ENCODE results near the gene ADAMTS13. TPM values are rescaled to one million over a fixed set of nuclear protein-coding genes. Genes with fewer than 3 reads are reported as not detected.

The ADAMTS13 gene
- total RNA-seq, 1 donor from 2014 or later, result 1.3 TPM

GRCh38 chr9:133478851-133479711, 56.9 kb downstream of the ADAMTS13 start, which contains the start of gene SLC2A6:
TSS of gene SLC2A6 (minus strand) at chr9:133479099. CDS start at chr9:133479059, 40 bp downstream.
- Mint-ChIP-seq H3K9me3 (no peaks in the 10 kb centered on the region), H3K36me3 (ENCODE audit: low read depth) (no peaks in the 10 kb centered on the region), H3K27ac (no peak within 1 kb of the TSS), H3K4me3 (peak within 1 kb of the TSS; percentile 77), H3K27me3 (peaks cover 12% of the 10 kb centered on the region), H3K4me1 (peaks cover 3% of the 10 kb centered on the region)
- intact Hi-C loops (cut with micrococcal nuclease), result loop anchor here (1.0 to 5.0 kb wide), 3 partner anchors 20 to 75 kb away; partner anchors contain the start of genes CACFD1 and REXO4
- DNase-seq, result peak; percentile 96

GRCh38 chr9:133483611-133484010, 61.4 kb downstream of the ADAMTS13 start:
- Mint-ChIP-seq H3K9me3 (no peaks in the 10 kb centered on the region), H3K27me3 (peaks cover 16% of the 10 kb centered on the region), H3K4me1 (peaks cover 3% of the 10 kb centered on the region), H3K4me3 (no peak overlapping the region), H3K27ac (no peak overlapping the region), H3K36me3 (ENCODE audit: low read depth) (no peaks in the 10 kb centered on the region)
- DNase-seq, result no peak
- intact Hi-C loops (cut with micrococcal nuclease), result no loop called here

- peaks cover 13% of the 10 kb centered on the region for H3K27me3 Mint-ChIP-seq
- no peaks in the 10 kb centered on the region for H3K4me1 Mint-ChIP-seq
- H3K9me3 Mint-ChIP-seq, result no peaks in the 10 kb centered on the region
- DNase-seq, result no peak
- H3K36me3 Mint-ChIP-seq (ENCODE audit: low read depth), result no peaks in the 10 kb centered on the region
- no peak overlapping the region for H3K4me3 Mint-ChIP-seq
- H3K27ac Mint-ChIP-seq, result no peak overlapping the region
- intact Hi-C loops (cut with micrococcal nuclease), result no loop called here
Observed at GRCh38 chr9:133484671-133485437, 62.7 kb downstream of the ADAMTS13 start.

DNA sequence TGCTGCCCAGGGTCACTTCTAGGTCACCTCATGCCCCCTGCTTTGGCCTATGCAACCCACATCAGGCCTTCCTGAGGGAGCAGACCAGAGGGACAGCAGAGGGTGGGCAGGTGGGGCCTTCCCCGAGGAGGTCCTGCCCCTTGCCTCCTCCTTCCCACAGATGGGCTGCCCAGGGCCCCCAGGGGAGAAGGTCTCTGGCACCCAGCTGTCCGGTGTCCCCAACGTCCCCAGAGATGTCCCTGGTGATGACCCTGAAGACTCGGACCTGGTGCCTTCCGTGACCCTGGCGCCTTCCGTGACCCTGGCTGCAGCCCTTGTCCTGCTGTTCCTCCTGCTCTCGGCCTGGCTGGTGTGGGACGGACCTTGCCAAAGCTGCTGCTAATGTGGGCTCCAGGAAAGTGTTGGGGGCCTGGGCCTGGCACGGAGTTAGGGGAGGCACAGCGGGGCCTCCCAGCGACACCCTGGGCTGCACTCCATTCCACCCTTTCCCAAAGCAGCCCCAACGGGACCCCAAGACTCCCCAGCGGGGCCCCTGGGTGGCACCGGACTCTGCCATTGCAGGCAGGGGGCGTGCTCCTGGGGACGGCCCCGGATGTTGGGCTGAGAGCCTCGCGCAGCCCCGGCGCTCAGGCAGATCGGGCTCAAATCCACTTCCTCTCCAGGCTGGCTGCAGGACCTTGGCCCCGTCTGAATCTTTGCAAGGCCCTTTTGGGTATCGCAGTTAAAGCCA, 63.5 kb downstream of the ADAMTS13 start:
- H3K4me3 Mint-ChIP-seq, result peak overlapping the region; percentile 23
- intact Hi-C loops (cut with micrococcal nuclease), result loop anchor here (1.0 kb wide), 3 partner anchors 78 to 463 kb away; no protein-coding TSS in a partner anchor
- no peaks in the 10 kb centered on the region for H3K36me3 Mint-ChIP-seq (ENCODE audit: low read depth)
- no peaks in the 10 kb centered on the region for H3K4me1 Mint-ChIP-seq
- H3K27me3 Mint-ChIP-seq, result peaks cover 13% of the 10 kb centered on the region
- no peak overlapping the region for H3K27ac Mint-ChIP-seq
- DNase-seq, result no peak
- no peaks in the 10 kb centered on the region for H3K9me3 Mint-ChIP-seq

DNA sequence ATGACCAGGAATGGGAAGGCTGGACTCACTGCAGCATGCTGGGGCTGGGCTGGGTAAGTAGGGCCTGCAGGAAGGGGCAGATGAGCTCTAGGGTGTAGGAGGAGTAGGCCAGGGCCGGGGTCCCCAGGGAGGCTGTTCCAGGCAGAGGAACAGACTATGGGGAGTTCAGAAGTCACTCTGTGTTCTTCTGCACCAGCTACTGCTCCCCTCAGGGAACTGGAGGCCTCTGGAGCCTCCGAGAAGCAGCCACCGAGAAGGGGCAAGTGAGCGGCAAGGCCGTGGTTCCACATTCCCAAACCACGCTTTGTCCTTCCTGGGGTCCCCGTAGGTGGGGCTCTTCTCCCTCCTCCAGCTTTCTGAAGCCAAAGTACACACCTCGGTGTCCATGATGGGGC, 65.2 kb downstream of the ADAMTS13 start:
- H3K27ac Mint-ChIP-seq, result no peak overlapping the region
- no peak for DNase-seq
- H3K36me3 Mint-ChIP-seq (ENCODE audit: low read depth), result no peaks in the 10 kb centered on the region
- H3K4me1 Mint-ChIP-seq, result no peaks in the 10 kb centered on the region
- H3K27me3 Mint-ChIP-seq, result peaks cover 8% of the 10 kb centered on the region
- intact Hi-C loops (cut with micrococcal nuclease), result no loop called here
- no peaks in the 10 kb centered on the region for H3K9me3 Mint-ChIP-seq
- H3K4me3 Mint-ChIP-seq, result no peak overlapping the region

DNA sequence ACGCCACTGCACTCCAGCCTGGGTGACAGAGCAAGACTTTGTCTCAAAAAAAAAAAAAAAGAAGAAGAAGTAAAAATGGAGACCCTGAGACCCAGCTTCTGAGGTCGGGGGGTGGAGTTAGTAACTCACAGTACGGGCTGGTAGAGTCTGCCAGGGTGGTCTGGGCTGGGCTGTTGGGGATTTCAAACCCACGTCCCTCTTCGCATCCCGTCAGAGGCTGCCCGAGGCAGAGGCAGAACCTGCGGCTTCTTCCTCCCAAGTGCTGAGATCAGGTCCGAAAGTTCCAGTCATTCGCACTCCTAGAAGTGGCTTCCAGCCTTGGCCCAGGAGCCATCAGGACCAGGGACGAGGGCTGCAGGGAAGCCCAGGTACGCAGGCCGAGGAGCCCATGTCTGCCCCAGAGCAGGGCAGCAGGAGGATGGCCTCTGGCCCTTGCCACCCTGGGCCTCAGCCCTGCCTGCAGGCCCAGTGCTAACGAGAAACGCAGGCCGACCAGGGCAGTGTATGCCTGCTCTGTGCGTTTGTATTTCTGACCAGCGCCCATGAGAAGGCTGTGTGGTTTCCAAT, 66.6 kb downstream of the ADAMTS13 start:
- H3K27ac Mint-ChIP-seq, result no peak overlapping the region
- no peak overlapping the region for H3K4me3 Mint-ChIP-seq
- no peak for DNase-seq
- no peaks in the 10 kb centered on the region for H3K4me1 Mint-ChIP-seq
- intact Hi-C loops (cut with micrococcal nuclease), result no loop called here
- H3K27me3 Mint-ChIP-seq, result peaks cover 5% of the 10 kb centered on the region
- H3K36me3 Mint-ChIP-seq (ENCODE audit: low read depth), result no peaks in the 10 kb centered on the region
- no peaks in the 10 kb centered on the region for H3K9me3 Mint-ChIP-seq

- H3K36me3 Mint-ChIP-seq (ENCODE audit: low read depth), result no peaks in the 10 kb centered on the region
- H3K4me1 Mint-ChIP-seq, result no peaks in the 10 kb centered on the region
- no peak overlapping the region for H3K4me3 Mint-ChIP-seq
- H3K27me3 Mint-ChIP-seq, result peaks cover 3% of the 10 kb centered on the region
- intact Hi-C loops (cut with micrococcal nuclease), result no loop called here
- no peak overlapping the region for H3K27ac Mint-ChIP-seq
- no peaks in the 10 kb centered on the region for H3K9me3 Mint-ChIP-seq
- no peak for DNase-seq
Observed at GRCh38 chr9:133489253-133490190, 67.4 kb downstream of the ADAMTS13 start.

- Mint-ChIP-seq H3K4me1 (no peaks in the 10 kb centered on the region), H3K27ac (no peak overlapping the region), H3K27me3 (peaks cover 3% of the 10 kb centered on the region), H3K36me3 (ENCODE audit: low read depth) (no peaks in the 10 kb centered on the region), H3K4me3 (no peak overlapping the region), H3K9me3 (no peaks in the 10 kb centered on the region)
- no peak for DNase-seq
- intact Hi-C loops (cut with micrococcal nuclease), result no loop called here
Observed at GRCh38 chr9:133490201-133490681, 68.1 kb downstream of the ADAMTS13 start.

GRCh38 chr9:133490865-133491655, 68.9 kb downstream of the ADAMTS13 start:
- intact Hi-C loops (cut with micrococcal nuclease), result no loop called here
- Mint-ChIP-seq H3K27ac (no peak overlapping the region), H3K27me3 (peaks cover 3% of the 10 kb centered on the region), H3K36me3 (ENCODE audit: low read depth) (no peaks in the 10 kb centered on the region), H3K9me3 (no peaks in the 10 kb centered on the region), H3K4me3 (no peak overlapping the region), H3K4me1 (no peaks in the 10 kb centered on the region)
- DNase-seq, result no peak

DNA sequence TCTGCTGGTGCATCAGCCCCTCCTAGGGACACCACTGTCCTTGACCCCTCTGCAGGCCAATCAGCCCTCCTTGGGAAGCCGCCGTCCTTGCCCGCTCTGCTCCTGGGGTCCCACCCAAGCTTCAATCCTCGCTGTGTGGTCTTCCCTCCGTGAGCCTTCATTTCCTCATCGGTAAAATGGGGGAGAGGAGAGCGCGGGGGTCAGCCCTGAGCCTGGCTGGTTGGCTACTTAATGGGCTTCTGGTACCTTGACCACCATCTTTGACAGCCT, 69.4 kb downstream of the ADAMTS13 start:
- intact Hi-C loops (cut with micrococcal nuclease), result no loop called here
- no peak overlapping the region for H3K4me3 Mint-ChIP-seq
- H3K4me1 Mint-ChIP-seq, result no peaks in the 10 kb centered on the region

DNA sequence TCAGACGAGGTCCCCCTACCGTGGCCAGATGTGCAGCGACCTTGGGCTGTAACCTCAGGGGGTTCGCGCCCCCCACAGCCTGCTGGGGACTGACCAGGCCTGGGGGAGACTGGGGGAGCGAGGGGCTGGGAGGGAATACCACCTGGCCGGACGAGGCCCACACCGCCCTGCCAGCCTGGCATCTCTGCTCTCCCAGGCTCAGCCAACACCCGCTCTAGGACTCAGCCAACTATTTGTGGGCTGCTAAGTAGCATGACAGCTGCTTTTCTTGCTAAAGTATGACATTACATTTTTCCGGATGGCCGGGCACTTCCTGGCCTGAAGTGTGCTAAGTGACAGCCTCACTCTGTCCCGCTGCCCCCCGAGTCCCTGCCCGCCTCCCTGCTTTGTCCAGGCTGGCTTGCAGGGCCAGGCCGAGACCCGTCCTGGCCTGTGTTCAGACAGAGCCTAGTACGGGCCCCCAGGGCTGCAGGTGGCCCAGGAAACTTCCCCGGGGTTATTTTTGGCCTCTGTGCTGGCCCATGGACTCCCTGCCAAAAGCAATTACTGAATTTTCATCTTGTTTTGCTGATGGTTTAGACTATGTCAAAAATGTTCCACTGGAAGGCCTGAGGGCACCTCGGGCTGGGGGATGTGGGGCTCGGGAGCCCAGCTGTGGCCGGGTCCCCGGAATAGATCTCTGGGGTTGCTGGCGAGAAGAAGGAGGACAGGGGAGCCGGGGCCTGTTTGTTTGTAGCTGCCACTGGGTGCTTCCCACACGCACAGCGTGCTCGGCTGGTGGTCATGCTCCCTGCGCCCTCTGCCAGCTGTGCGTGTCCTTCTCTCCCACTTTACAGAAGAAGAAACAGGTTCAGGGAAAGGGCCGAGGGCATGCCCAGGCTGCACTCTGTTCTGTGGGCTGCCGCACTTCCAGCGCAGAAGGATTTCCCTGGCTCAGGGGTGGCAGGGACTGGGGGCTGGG, 70.2 kb downstream of the ADAMTS13 start:
- H3K4me3 Mint-ChIP-seq, result no peak overlapping the region
- H3K9me3 Mint-ChIP-seq, result no peaks in the 10 kb centered on the region
- no peaks in the 10 kb centered on the region for H3K36me3 Mint-ChIP-seq (ENCODE audit: low read depth)
- intact Hi-C loops (cut with micrococcal nuclease), result no loop called here
- H3K27ac Mint-ChIP-seq, result no peak overlapping the region
- DNase-seq, result no peak
- peaks cover 1% of the 10 kb centered on the region for H3K27me3 Mint-ChIP-seq
- H3K4me1 Mint-ChIP-seq, result no peaks in the 10 kb centered on the region

More for the DNA sequence above, 69.4 kb downstream of the ADAMTS13 start:
- H3K36me3 Mint-ChIP-seq (ENCODE audit: low read depth), result no peaks in the 10 kb centered on the region
- DNase-seq, result no peak
- peaks cover 1% of the 10 kb centered on the region for H3K27me3 Mint-ChIP-seq
- H3K9me3 Mint-ChIP-seq, result no peaks in the 10 kb centered on the region
- no peak overlapping the region for H3K27ac Mint-ChIP-seq
